ENCODE data around the gene TNFSF9. TPM values are rescaled to one million over a fixed set of nuclear protein-coding genes. Genes with fewer than 3 reads are reported as not detected.
A peak's percentile ranks its signal among the peaks of the same experiment; 100 is the strongest.

Gene TNFSF9
- total RNA-seq, 3 donors from 2014 or later (not counting 1 experiment from before 2014, with no cell fraction given): 3.3 to 6.0 (median 5.6) TPM

GRCh38 chr19:6527893-6528543 lies 2.8 kb upstream of the TNFSF9 start:
- H3K9me3 ChIP-seq (ENCODE audit: control insufficient read depth, insufficient read depth, low read length): no peaks in the 10 kb centered on the region
- H3K27me3 ChIP-seq (ENCODE audit: control insufficient read depth, insufficient read depth, low read length): peaks cover 17% of the 10 kb centered on the region
- no peaks in the 10 kb centered on the region for H3K36me3 ChIP-seq (ENCODE audit: control insufficient read depth, insufficient read depth, low read length)
- WGBS (ENCODE audit: insufficient coverage): 87% methylated on average over 16 of the region's 17 CpGs
- Mint-ChIP-seq H3K27ac (no peak overlapping the region), H3K4me3 (no peak overlapping the region), H3K4me1 (peaks cover 10 to 36% of the 10 kb centered on the region in 2 donors), H3K27me3 (ENCODE audit: low read depth in 2 of 2) (peaks cover 0 to 27% of the 10 kb centered on the region in 2 donors), H3K9me3 (no peaks in the 10 kb centered on the region), H3K36me3 (no peaks in the 10 kb centered on the region)
- intact Hi-C loops (cut with micrococcal nuclease): no loop called here
- H3K27ac ChIP-seq (ENCODE audit: low read length): peak overlapping the region; percentile 47
- no peak overlapping the region for H3K4me3 ChIP-seq (ENCODE audit: low read length)
- H3K4me1 ChIP-seq (ENCODE audit: control insufficient read depth, insufficient read depth, low read length): peaks cover 37% of the 10 kb centered on the region
- no peak for TF ChIP-seq CTCF (IDR thresholded peaks at IDR 0.05)
- ATAC-seq (no peak), DNase-seq (peak in 1 of 2 donors; percentile 44)

- no peaks in the 10 kb centered on the region for H3K36me3 Mint-ChIP-seq
- no peaks in the 10 kb centered on the region for H3K36me3 ChIP-seq (ENCODE audit: control insufficient read depth, insufficient read depth, low read length)
- H3K27me3 Mint-ChIP-seq (ENCODE audit: low read depth in 2 of 2): peaks cover 0 to 29% of the 10 kb centered on the region in 2 donors
- no peak overlapping the region for H3K4me3 ChIP-seq (ENCODE audit: low read length)
- H3K9me3 Mint-ChIP-seq: no peaks in the 10 kb centered on the region
- H3K27me3 ChIP-seq (ENCODE audit: control insufficient read depth, insufficient read depth, low read length): peaks cover 17% of the 10 kb centered on the region
- H3K27ac Mint-ChIP-seq: no peak overlapping the region
- peaks cover 10 to 36% of the 10 kb centered on the region in 2 donors for H3K4me1 Mint-ChIP-seq
- ATAC-seq (no peak), DNase-seq (no peak)
- H3K9me3 ChIP-seq (ENCODE audit: control insufficient read depth, insufficient read depth, low read length): no peaks in the 10 kb centered on the region
- peaks cover 38% of the 10 kb centered on the region for H3K4me1 ChIP-seq (ENCODE audit: control insufficient read depth, insufficient read depth, low read length)
- WGBS (ENCODE audit: insufficient coverage): 48% methylated on average over 9 of the region's 9 CpGs
- H3K4me3 Mint-ChIP-seq: no peak overlapping the region
- TF ChIP-seq CTCF (IDR thresholded peaks at IDR 0.05): no peak
- peak overlapping the region; percentile 25 for H3K27ac ChIP-seq (ENCODE audit: low read length)
- intact Hi-C loops (cut with micrococcal nuclease): no loop called here
These were observed 2.2 kb upstream of the TNFSF9 start for GRCh38 chr19:6528544-6529121.

GRCh38 chr19:6529351-6529750 lies 1.5 kb upstream of the TNFSF9 start:
- peaks cover 38% of the 10 kb centered on the region for H3K4me1 ChIP-seq (ENCODE audit: control insufficient read depth, insufficient read depth, low read length)

More at GRCh38 chr19:6529351-6529750, 1.5 kb upstream of the TNFSF9 start:
- Mint-ChIP-seq H3K4me3 (peak overlapping the region; percentile 89), H3K36me3 (no peaks in the 10 kb centered on the region), H3K9me3 (no peaks in the 10 kb centered on the region), H3K27ac (peak overlapping the region in 1 of 2 donors; percentile 56), H3K27me3 (ENCODE audit: low read depth in 2 of 2) (peaks cover 0 to 34% of the 10 kb centered on the region in 2 donors), H3K4me1 (peaks cover 10 to 36% of the 10 kb centered on the region in 2 donors)
- no peak for TF ChIP-seq CTCF (IDR thresholded peaks at IDR 0.05)
- Histone ChIP-seq H3K4me3 (ENCODE audit: low read length) (no peak overlapping the region), H3K36me3 (ENCODE audit: control insufficient read depth, insufficient read depth, low read length) (no peaks in the 10 kb centered on the region), H3K27me3 (ENCODE audit: control insufficient read depth, insufficient read depth, low read length) (peaks cover 17% of the 10 kb centered on the region), H3K27ac (ENCODE audit: low read length) (no peak overlapping the region), H3K9me3 (ENCODE audit: control insufficient read depth, insufficient read depth, low read length) (no peaks in the 10 kb centered on the region)
- intact Hi-C loops (cut with micrococcal nuclease): no loop called here
- ATAC-seq (no peak), DNase-seq (no peak)
- 56% methylated on average over 2 of the region's 2 CpGs for WGBS (ENCODE audit: insufficient coverage)
